H9 (cell line): ENCODE results near the gene AQP11. TPM values are rescaled to one million over a fixed set of nuclear protein-coding genes. Genes with fewer than 3 reads are reported as not detected.

Source experiments
- DNase-seq: peaks from one replicate; pipeline ENCODE4 v3.0.0-alpha.2; 2017
- H2AFZ ChIP-seq: one replicate; pipeline ENCODE4 v1.6.1; 2013; ENCODE audit warnings: mild to moderate bottlenecking, low read length, control low read depth, moderate library complexity
- H2AK5ac ChIP-seq: 2 replicates; pipeline ENCODE4 v1.6.1; 2013; ENCODE audit warnings: low read length, control low read depth, mixed read lengths; ENCODE audit not compliant: insufficient read length
- H2BK120ac ChIP-seq: one replicate; pipeline ENCODE4 v1.6.1; 2013; ENCODE audit warnings: low read depth, mild to moderate bottlenecking, low read length, control low read depth, inconsistent platforms; ENCODE audit not compliant: poor library complexity, severe bottlenecking
- H2BK12ac ChIP-seq: 2 replicates; pipeline ENCODE4 v1.6.1; 2013; ENCODE audit warnings: low read length, control low read depth, mixed read lengths, low read depth; ENCODE audit not compliant: insufficient read length
- H2BK15ac ChIP-seq: 2 replicates; pipeline ENCODE4 v1.6.1; 2013; ENCODE audit warnings: low read depth, low read length, control low read depth
- H2BK20ac ChIP-seq: one replicate; pipeline ENCODE4 v1.6.1; 2013; ENCODE audit warnings: low read depth, mild to moderate bottlenecking, low read length, control low read depth, inconsistent platforms; ENCODE audit not compliant: poor library complexity, severe bottlenecking
- H2BK5ac ChIP-seq: 2 replicates; pipeline ENCODE4 v1.6.1; 2013; ENCODE audit warnings: low read length, control low read depth, mixed read lengths; ENCODE audit not compliant: insufficient read length
- H3K14ac ChIP-seq: 2 replicates; pipeline ENCODE4 v1.6.1; 2013; ENCODE audit warnings: low read length, control low read depth; ENCODE audit not compliant: insufficient read depth
- H3K18ac ChIP-seq: 2 replicates; pipeline ENCODE4 v1.6.1; 2013; ENCODE audit warnings: low read depth, mild to moderate bottlenecking, mixed read lengths, low read length, control low read depth; ENCODE audit not compliant: insufficient read length
- H3K23ac ChIP-seq: 2 replicates; pipeline ENCODE4 v1.6.1; 2013; ENCODE audit warnings: low read length, control low read depth, mixed read lengths, low read depth; ENCODE audit not compliant: insufficient read length
- H3K23me2 ChIP-seq: 2 replicates; pipeline ENCODE4 v1.6.1; 2013; ENCODE audit warnings: low read depth, mild to moderate bottlenecking, mixed read lengths, low read length, control low read depth; ENCODE audit not compliant: insufficient read length, poor library complexity, severe bottlenecking
- H3K27ac ChIP-seq: 2 replicates; pipeline ENCODE4 v1.5.1; 2013; ENCODE audit warnings: low read length, control low read depth, mixed read lengths, low read depth; ENCODE audit not compliant: insufficient read length
- H3K27me3 ChIP-seq: 2 replicates; pipeline ENCODE4 v1.6.1; 2013; ENCODE audit warnings: low read length, control low read depth, inconsistent platforms; ENCODE audit not compliant: insufficient read depth
- H3K4ac ChIP-seq: 2 replicates; pipeline ENCODE4 v1.6.1; 2013; ENCODE audit warnings: low read depth, mild to moderate bottlenecking, control low read depth, inconsistent platforms, low read length, moderate library complexity
- H3K4me1 ChIP-seq: 2 replicates; pipeline ENCODE4 v1.6.1; 2013; ENCODE audit warnings: low read length, control low read depth, inconsistent platforms; ENCODE audit not compliant: insufficient read depth
- H3K4me2 ChIP-seq: 2 replicates; pipeline ENCODE4 v1.6.1; 2013; ENCODE audit warnings: low read length, control low read depth, mixed read lengths; ENCODE audit not compliant: insufficient read length, insufficient read depth
- H3K56ac ChIP-seq: 2 replicates; pipeline ENCODE4 v1.6.1; 2013; ENCODE audit warnings: low read depth, mild to moderate bottlenecking, mixed read lengths, low read length, control low read depth; ENCODE audit not compliant: insufficient read length
- H3K79me1 ChIP-seq: 2 replicates; pipeline ENCODE4 v1.6.1; 2013; ENCODE audit warnings: low read depth, mild to moderate bottlenecking, moderate library complexity, low read length, control low read depth, inconsistent platforms; ENCODE audit not compliant: insufficient read depth, poor library complexity, severe bottlenecking
- H3K79me2 ChIP-seq: 2 replicates; pipeline ENCODE4 v1.6.1; 2013; ENCODE audit warnings: low read length, control low read depth, inconsistent platforms; ENCODE audit not compliant: insufficient read depth
- H3K9ac ChIP-seq: 2 replicates; pipeline ENCODE4 v1.6.1; 2013; ENCODE audit warnings: low read length, control low read depth, mixed read lengths; ENCODE audit not compliant: insufficient read length; ENCODE audit errors: extremely low read depth
- H3K9me3 ChIP-seq: one replicate; pipeline ENCODE4 v1.6.1; 2013; ENCODE audit warnings: low read depth, low read length, inconsistent platforms; ENCODE audit not compliant: control insufficient read depth
- H3T11ph ChIP-seq: one replicate; pipeline ENCODE4 v1.6.1; 2013; ENCODE audit warnings: mild to moderate bottlenecking, low read length, control low read depth, inconsistent platforms
- H4K20me1 ChIP-seq: one replicate; pipeline ENCODE4 v1.6.1; 2013; ENCODE audit not compliant: control insufficient read depth, insufficient read length, insufficient read depth
- H4K5ac ChIP-seq: 2 replicates; pipeline ENCODE4 v1.6.1; 2013; ENCODE audit warnings: low read depth, mild to moderate bottlenecking, mixed read lengths, low read length, control low read depth; ENCODE audit not compliant: insufficient read length
- H4K8ac ChIP-seq: replicated peaks from 2 replicates; pipeline ENCODE4 v1.6.1; 2013; ENCODE audit warnings: low read length, control low read depth, mixed read lengths, low read depth; ENCODE audit not compliant: insufficient read length
- H4K91ac ChIP-seq: 2 replicates; pipeline ENCODE4 v1.6.1; 2013; ENCODE audit warnings: low read depth, mild to moderate bottlenecking, moderate library complexity, mixed read lengths, low read length, control low read depth; ENCODE audit not compliant: insufficient read length
- H3K27ac Mint-ChIP-seq, 3 experiments: 2 replicates in 2 of 3; 3 replicates in 1 of 3; pipeline ENCODE4 v1.8.0; 2020 to 2021; ENCODE audit warnings: mixed read lengths in 3 of 3, mild to moderate bottlenecking in 1 of 3, moderate library complexity in 1 of 3
- H3K27me3 Mint-ChIP-seq: 2 replicates; pipeline ENCODE4 v1.8.0; 2021; ENCODE audit warnings: low read depth, mild to moderate bottlenecking, moderate library complexity, mixed read lengths
- H3K36me3 Mint-ChIP-seq, 3 experiments: 2 replicates in 2 of 3; 3 replicates in 1 of 3; pipeline ENCODE4 v1.8.0; 2020 to 2021; ENCODE audit warnings: low read depth in 3 of 3, mixed read lengths in 3 of 3; ENCODE audit not compliant: insufficient read depth in 1 of 3
- H3K4me1 Mint-ChIP-seq, 2 experiments: 2 replicates each; pipeline ENCODE4 v1.8.0; 2020; ENCODE audit warnings: mixed read lengths in 2 of 2
- H3K4me3 Mint-ChIP-seq, 2 experiments: 2 replicates in 1 of 2; 3 replicates in 1 of 2; pipeline ENCODE4 v1.8.0; 2020 to 2021; ENCODE audit warnings: mild to moderate bottlenecking in 2 of 2, mixed read lengths in 2 of 2, moderate library complexity in 1 of 2
- H3K9me3 Mint-ChIP-seq, 2 experiments: 2 replicates in 1 of 2; 3 replicates in 1 of 2; pipeline ENCODE4 v1.8.0; 2020; ENCODE audit warnings: mild to moderate bottlenecking in 2 of 2, mixed read lengths in 2 of 2, moderate library complexity in 1 of 2
- WGBS: extraction: QIAGEN DNeasy Blood & Tissue Kit; methylation state at CpG from one replicate; pipeline ENCODE4 v1.1.7; 2013; ENCODE audit warnings: missing lambda C conversion rate, low lambda C conversion rate, mixed read lengths; ENCODE audit not compliant: insufficient read length; ENCODE audit errors: extremely low coverage; 5-methylcytosine and 5-hydroxymethylcytosine counted together
- total RNA-seq: library from RNA; stranded (reverse); gene quantifications from 2 replicates; pipeline ENCODE4 v1.2.1, GENCODE V29; 2021
- TF ChIP-seq, protein P1 (sequence below): fragments of 200-600 bp; sonication (generic); conservative IDR thresholded peaks from 3 replicates; pipeline ENCODE4 v1.8.0; 2021; ENCODE audit warnings: antibody characterized with exemption, mild to moderate bottlenecking

AQP11 gene
- total RNA-seq, 1 experiment from 2014 or later = 1.1 TPM

- Mint-ChIP-seq H3K36me3 (peaks cover 5 to 19% (median 13%) of the 10 kb centered on the region in 3 experiments; a peak in 6 of 7 replicates), H3K27ac (no peak overlapping the region), H3K4me1 (peaks cover 5 to 7% of the 10 kb centered on the region in 2 experiments), H3K4me3 (no peak overlapping the region), H3K9me3 (no peaks in the 10 kb centered on the region), H3K27me3 (no peaks in the 10 kb centered on the region)
- no CpG with 5 or more reads among the region's 2 CpGs for WGBS
- Histone ChIP-seq H2BK12ac (no peak overlapping the region), H3K4me2 (no peak overlapping the region), H4K8ac (no peak overlapping the region), H3K23me2 (no peaks in the 10 kb centered on the region), H3K4me1 (peaks cover 3% of the 10 kb centered on the region; the same call in 1 of the 2 replicates), H3K27ac (no peak overlapping the region), H3K27me3 (no peaks in the 10 kb centered on the region), H3K18ac (no peak overlapping the region), H3K79me1 (no peaks in the 10 kb centered on the region), H2BK120ac (no peak overlapping the region), H2BK15ac (no peak overlapping the region), H3K23ac (no peak overlapping the region), H4K20me1 (no peaks in the 10 kb centered on the region), H2BK5ac (no peak overlapping the region), H4K5ac (no peak overlapping the region), H3K56ac (no peak overlapping the region), H3T11ph (no peak overlapping the region), H2AFZ (no peak overlapping the region), H3K9me3 (no peaks in the 10 kb centered on the region), H2AK5ac (no peak overlapping the region), H3K4ac (no peak overlapping the region), H3K9ac (no peak overlapping the region), H2BK20ac (no peak overlapping the region), H4K91ac (no peak overlapping the region), H3K79me2 (no peaks in the 10 kb centered on the region), H3K14ac (no peak overlapping the region)
- TF ChIP-seq, protein P1, sequence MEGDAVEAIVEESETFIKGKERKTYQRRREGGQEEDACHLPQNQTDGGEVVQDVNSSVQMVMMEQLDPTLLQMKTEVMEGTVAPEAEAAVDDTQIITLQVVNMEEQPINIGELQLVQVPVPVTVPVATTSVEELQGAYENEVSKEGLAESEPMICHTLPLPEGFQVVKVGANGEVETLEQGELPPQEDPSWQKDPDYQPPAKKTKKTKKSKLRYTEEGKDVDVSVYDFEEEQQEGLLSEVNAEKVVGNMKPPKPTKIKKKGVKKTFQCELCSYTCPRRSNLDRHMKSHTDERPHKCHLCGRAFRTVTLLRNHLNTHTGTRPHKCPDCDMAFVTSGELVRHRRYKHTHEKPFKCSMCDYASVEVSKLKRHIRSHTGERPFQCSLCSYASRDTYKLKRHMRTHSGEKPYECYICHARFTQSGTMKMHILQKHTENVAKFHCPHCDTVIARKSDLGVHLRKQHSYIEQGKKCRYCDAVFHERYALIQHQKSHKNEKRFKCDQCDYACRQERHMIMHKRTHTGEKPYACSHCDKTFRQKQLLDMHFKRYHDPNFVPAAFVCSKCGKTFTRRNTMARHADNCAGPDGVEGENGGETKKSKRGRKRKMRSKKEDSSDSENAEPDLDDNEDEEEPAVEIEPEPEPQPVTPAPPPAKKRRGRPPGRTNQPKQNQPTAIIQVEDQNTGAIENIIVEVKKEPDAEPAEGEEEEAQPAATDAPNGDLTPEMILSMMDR = no peak
- no peak for DNase-seq
Observed at GRCh38 chr11:77604281-77604680, 14.5 kb downstream of the AQP11 start.
